Endometrial microvascular endothelial cells (primary cell): ENCODE data around the gene SLC29A3. TPM values are rescaled to one million over a fixed set of nuclear protein-coding genes. Genes with fewer than 3 reads are reported as not detected.

Source experiments
- in situ Hi-C: cut with HindIII; loops from 2 replicates; pipeline ENCODE4 v1.10.0; 2017; ENCODE audit warnings: low sequenced_read_pairs, low pct_unique_long_range_greater_than_20kb; ENCODE audit errors: inconsistent ontology term
- total RNA-seq: library from RNA; depleted of rRNA; stranded (reverse); fragments of >200 nt; gene quantifications from one replicate; pipeline ENCODE4 v1.2.3, GENCODE V29; 2015; ENCODE audit errors: inconsistent ontology term

Gene SLC29A3
- total RNA-seq, 1 donor from 2014 or later = 2.1 TPM

- in situ Hi-C loops = loop anchor here (25.0 kb wide), 1 partner anchor 183 kb away; no protein-coding TSS in a partner anchor
Measured at GRCh38 chr10:71379118-71379766, 60.2 kb downstream of the SLC29A3 start.

GRCh38 chr10:71380841-71381240, 61.8 kb downstream of the SLC29A3 start:
- in situ Hi-C loops = loop anchor here (25.0 kb wide), 1 partner anchor 181 kb away; no protein-coding TSS in a partner anchor

- in situ Hi-C loops = loop anchor here (25.0 kb wide), 1 partner anchor 181 kb away; no protein-coding TSS in a partner anchor
Measured at GRCh38 chr10:71381611-71382010, 62.6 kb downstream of the SLC29A3 start.

GRCh38 chr10:71382028-71382427, 63.0 kb downstream of the SLC29A3 start:
- in situ Hi-C loops = loop anchor here (25.0 kb wide), 1 partner anchor 180 kb away; no protein-coding TSS in a partner anchor

- in situ Hi-C loops = loop anchor here (25.0 kb wide), 1 partner anchor 180 kb away; no protein-coding TSS in a partner anchor
Measured at GRCh38 chr10:71382757-71383156, 63.7 kb downstream of the SLC29A3 start.

- in situ Hi-C loops = loop anchor here (25.0 kb wide), 1 partner anchor 178 kb away; no protein-coding TSS in a partner anchor
Measured at GRCh38 chr10:71383972-71384687, 65.1 kb downstream of the SLC29A3 start.

- in situ Hi-C loops = loop anchor here (25.0 kb wide), 1 partner anchor 174 kb away; no protein-coding TSS in a partner anchor
Measured at GRCh38 chr10:71388171-71388570, 69.1 kb downstream of the SLC29A3 start.

- in situ Hi-C loops = loop anchor here (25.0 kb wide), 1 partner anchor 174 kb away; no protein-coding TSS in a partner anchor
Measured at GRCh38 chr10:71388583-71389310, 69.7 kb downstream of the SLC29A3 start.

- in situ Hi-C loops = loop anchor here (25.0 kb wide), 1 partner anchor 172 kb away; no protein-coding TSS in a partner anchor
Measured at GRCh38 chr10:71389768-71390460, 70.9 kb downstream of the SLC29A3 start.

GRCh38 chr10:71390461-71390835, 71.4 kb downstream of the SLC29A3 start:
- in situ Hi-C loops = loop anchor here (25.0 kb wide), 1 partner anchor 172 kb away; no protein-coding TSS in a partner anchor

- in situ Hi-C loops = loop anchor here (25.0 kb wide), 1 partner anchor 171 kb away; no protein-coding TSS in a partner anchor
Measured at GRCh38 chr10:71390921-71391690, 72.0 kb downstream of the SLC29A3 start.

GRCh38 chr10:71391701-71392100, 72.6 kb downstream of the SLC29A3 start:
- in situ Hi-C loops = loop anchor here (25.0 kb wide), 1 partner anchor 171 kb away; no protein-coding TSS in a partner anchor

- in situ Hi-C loops = loop anchor here (25.0 kb wide), 1 partner anchor 170 kb away; no protein-coding TSS in a partner anchor
Measured at GRCh38 chr10:71392292-71392691, 73.2 kb downstream of the SLC29A3 start.

- in situ Hi-C loops = loop anchor here (25.0 kb wide), 1 partner anchor 169 kb away; no protein-coding TSS in a partner anchor
Measured at GRCh38 chr10:71392791-71393781, 74.0 kb downstream of the SLC29A3 start.

GRCh38 chr10:71393841-71394475, 74.9 kb downstream of the SLC29A3 start:
- in situ Hi-C loops = loop anchor here (25.0 kb wide), 1 partner anchor 168 kb away; no protein-coding TSS in a partner anchor
